Endothelial cell of umbilical vein (primary cell): ENCODE data around the gene COTL1. TPM values are rescaled to one million over a fixed set of nuclear protein-coding genes. Genes with fewer than 3 reads are reported as not detected.

Experiments
- BruUV-seq: library from RNA; stranded (reverse); fragments of 400-500 nt; replicated peaks from 2 replicates; lab custom pipeline; 2021; lab: Mats Ljungman, UMichigan
- CTCF ChIA-PET: fragments of 300-600, 350-600 bp; sonication (Branson Sonifier 250); formaldehyde crosslinking; loops from one replicate; lab custom pipeline; 2021; ENCODE audit warnings: antibody characterized with exemption, inconsistent platforms; lab: Charles Lee
- POLR2A ChIA-PET: fragments of 300-600, 350-600 bp; sonication (Branson Sonifier 250); formaldehyde crosslinking; loops from one replicate; lab custom pipeline; 2021; ENCODE audit warnings: antibody characterized with exemption, inconsistent platforms; lab: Charles Lee
- DNase-seq: peaks from one replicate; pipeline ENCODE4 v3.0.0-alpha.2; 2011; ENCODE audit warnings: low read depth, low spot score
- FAIRE-seq: peaks from 2 replicates; lab custom pipeline; 2011; peaks lifted over from hg19 to GRCh38; lab: Jason Lieb, UNC
- H2AFZ ChIP-seq: 2 replicates; pipeline ENCODE4 v1.6.0; 2012; ENCODE audit warnings: low read depth, low read length, control low read depth, inconsistent platforms
- H3K27ac ChIP-seq: 2 replicates; pipeline ENCODE4 v1.5.1; 2011; ENCODE audit warnings: low read depth, mild to moderate bottlenecking, control low read depth, low read length, moderate library complexity; ENCODE audit not compliant: insufficient read depth
- H3K27me3 ChIP-seq, 2 experiments: 2 replicates each; pipeline versions ENCODE4 v1.6.0 to v1.6.1; 2011; ENCODE audit warnings: low read length in 2 of 2, mixed read lengths in 1 of 2; ENCODE audit not compliant: control insufficient read depth in 2 of 2, insufficient read depth in 2 of 2
- H3K36me3 ChIP-seq, 2 experiments: 2 replicates in 1 of 2; 3 replicates in 1 of 2; pipeline ENCODE4 v1.5.1; 2011; ENCODE audit warnings: low read length in 2 of 2, mild to moderate bottlenecking in 1 of 2, moderate library complexity in 1 of 2; ENCODE audit not compliant: control insufficient read depth in 2 of 2, insufficient read depth in 2 of 2; ENCODE audit errors: extremely low read depth in 1 of 2
- H3K4me1 ChIP-seq: 3 replicates; pipeline ENCODE4 v1.5.1; 2011; ENCODE audit warnings: mild to moderate bottlenecking, low read length; ENCODE audit not compliant: control insufficient read depth, insufficient read depth; ENCODE audit errors: extremely low read depth
- H3K4me2 ChIP-seq: 2 replicates; pipeline ENCODE4 v1.6.1; 2011; ENCODE audit warnings: low read length, control low read depth, mixed read lengths; ENCODE audit not compliant: insufficient read depth
- H3K4me3 ChIP-seq, 3 experiments: fragments of 200-600 bp in 1 of 3; sonication (generic), shearing (Covaris generic) in 1 of 3; replicated peaks in 1 of 3; 2 replicates each; pipeline ENCODE4 v1.5.1; 2011 to 2016; ENCODE audit warnings: control low read depth in 3 of 3, low read length in 3 of 3, mild to moderate bottlenecking in 2 of 3, inconsistent platforms in 1 of 3, low read depth in 1 of 3, moderate library complexity in 1 of 3; ENCODE audit not compliant: insufficient read depth in 1 of 3
- H3K79me2 ChIP-seq: 2 replicates; pipeline ENCODE4 v1.6.0; 2012; ENCODE audit warnings: low read length, inconsistent platforms; ENCODE audit not compliant: control insufficient read depth, insufficient read depth
- H3K9ac ChIP-seq: replicated peaks from 2 replicates; pipeline ENCODE3; 2011; ENCODE audit warnings: low read length, control low read depth; ENCODE audit not compliant: insufficient read depth; ENCODE audit errors: extremely low read depth
- H3K9me1 ChIP-seq: replicated peaks from 3 replicates; pipeline ENCODE4 v1.6.0; 2011; ENCODE audit warnings: mild to moderate bottlenecking, low read length; ENCODE audit not compliant: control insufficient read depth, insufficient read depth; ENCODE audit errors: extremely low read depth
- H3K9me3 ChIP-seq: replicated peaks from 2 replicates; pipeline ENCODE4 v1.5.1; 2012; ENCODE audit warnings: low read length, inconsistent platforms; ENCODE audit not compliant: control insufficient read depth, insufficient read depth
- H4K20me1 ChIP-seq: replicated peaks from 2 replicates; pipeline ENCODE3; 2011; ENCODE audit warnings: mild to moderate bottlenecking, low read length; ENCODE audit not compliant: control insufficient read depth, insufficient read depth; ENCODE audit errors: extremely low read depth
- CTCF ChIP-seq, 2 donors: IDR thresholded peaks; 1 replicate in 1 of 2; 2 replicates in 1 of 2; pipeline ENCODE4 v1.5.1; 2011; ENCODE audit warnings: low read length in 2 of 2, mild to moderate bottlenecking in 2 of 2, moderate library complexity in 2 of 2, control low read depth in 1 of 2, inconsistent platforms in 1 of 2, low read depth in 1 of 2; ENCODE audit not compliant: insufficient read depth in 1 of 2; ENCODE audit errors: extremely low read depth in 1 of 2
- EZH2 ChIP-seq: IDR thresholded peaks from 2 replicates; pipeline ENCODE4 v1.6.1; 2012; ENCODE audit warnings: borderline replicate concordance, low read depth, mild to moderate bottlenecking, moderate library complexity, low read length, inconsistent platforms; ENCODE audit not compliant: severe bottlenecking
- FOS ChIP-seq: IDR thresholded peaks from 2 replicates; pipeline ENCODE4 v1.6.1; 2011; ENCODE audit warnings: mild to moderate bottlenecking, low read length, moderate library complexity, borderline replicate concordance; ENCODE audit not compliant: insufficient read depth
- MAX ChIP-seq: IDR thresholded peaks from 2 replicates; pipeline ENCODE4 v1.6.1; 2011; ENCODE audit not compliant: insufficient read depth, insufficient read length
- MYC ChIP-seq: IDR thresholded peaks from one replicate; pipeline ENCODE4 v1.6.1; 2011; ENCODE audit warnings: mild to moderate bottlenecking, low read depth, low read length
- POLR2A ChIP-seq: IDR thresholded peaks from 2 replicates; pipeline ENCODE4 v1.6.1; 2012; ENCODE audit warnings: low read depth, mild to moderate bottlenecking, control low read depth, low read length
- POLR2AphosphoS5 ChIP-seq: IDR thresholded peaks from 2 replicates; pipeline ENCODE4 v1.6.1; 2012; ENCODE audit warnings: low read depth, mild to moderate bottlenecking, control low read depth, low read length, moderate library complexity; ENCODE audit not compliant: insufficient read depth
- dilution Hi-C: fragments of 300-500 bp; cut with MboI; formaldehyde crosslinking; loops from one replicate; pipeline ENCODE4 v1.15.0; 2019; ENCODE audit warnings: low sequenced_read_pairs; ENCODE audit not compliant: extremely low pct_ligation_motif_present
- intact Hi-C: fragments of 100-400 bp; cut with micrococcal nuclease; formaldehyde crosslinking; loops from one replicate; pipeline ENCODE4 v1.10.0; 2022
- polyA plus RNA-seq, 4 experiments: library from polyadenylated mRNA; depleted of rRNA in 3 of 4; stranded (reverse) in 3 of 4; unstranded in 1 of 4; fragments of >200 nt; gene quantifications; 2 replicates each; pipeline versions ENCODE4 v1.2.1 to v1.2.3, GENCODE V29; 2011 to 2012; ENCODE audit warnings: missing spikeins in 1 of 4
- total RNA-seq: library from RNA; stranded (reverse); gene quantifications from 2 replicates; pipeline ENCODE4 v1.2.3, GENCODE V29; 2021

The COTL1 gene
- total and polyA plus RNA-seq, 2 donors (not counting 3 experiments of a cell fraction or from before 2014, with no cell fraction given): 90.0 to 200 TPM

GRCh38 chr16:84593825-84594724, 23.8 kb downstream of the COTL1 start:
- Histone ChIP-seq H3K9ac (no peak overlapping the region), H3K79me2 (peaks cover 70% of the 10 kb centered on the region), H3K27me3 (no peaks in the 10 kb centered on the region), H3K4me2 (no peak overlapping the region), H4K20me1 (no peaks in the 10 kb centered on the region), H3K4me3 (no peak overlapping the region), H2AFZ (no peak overlapping the region), H3K9me1 (no peaks in the 10 kb centered on the region), H3K36me3 (peaks cover 2 to 3% of the 10 kb centered on the region in 2 experiments), H3K4me1 (peaks cover 18% of the 10 kb centered on the region), H3K27ac (no peak overlapping the region), H3K9me3 (no peaks in the 10 kb centered on the region)
- no peak for DNase-seq
- no TSS peak for BruUV-seq
- no peak for FAIRE-seq
- intact Hi-C loops (no loop called here), dilution Hi-C loops (no loop called here)
- POLR2A ChIA-PET: no interaction called here
- CTCF ChIA-PET: no interaction called here
- TF ChIP-seq CTCF (IDR thresholded peaks at IDR 0.05; ENCODE audit: extremely low read depth in 1 of 2, insufficient read depth in 1 of 2, low read depth in 1 of 2, low read length in 2 of 2) (no peak), EZH2 (no peak)

- H3K9me1 ChIP-seq: no peaks in the 10 kb centered on the region
- no peak overlapping the region for H3K4me2 ChIP-seq
- CTCF ChIA-PET: interaction anchor here (1.1 kb wide), 1 partner anchor 30 kb away, joined by 3 read pairs; no protein-coding TSS in a partner anchor
- peaks cover 60% of the 10 kb centered on the region for H3K79me2 ChIP-seq
- H4K20me1 ChIP-seq: no peaks in the 10 kb centered on the region
- H3K9ac ChIP-seq: no peak overlapping the region
- H3K27ac ChIP-seq: no peak overlapping the region
- H3K4me3 ChIP-seq: no peak overlapping the region
- no peaks in the 10 kb centered on the region for H3K27me3 ChIP-seq
- POLR2A ChIA-PET: no interaction called here
- TF ChIP-seq MAX (no peak), POLR2AphosphoS5 (no peak), FOS (no peak), POLR2A (no peak), MYC (no peak)
- peaks cover 2 to 3% of the 10 kb centered on the region in 2 experiments for H3K36me3 ChIP-seq
- no peak overlapping the region for H2AFZ ChIP-seq
- no TSS peak for BruUV-seq
- no peak for FAIRE-seq
- dilution Hi-C loops (no loop called here), intact Hi-C loops (no loop called here)
- H3K9me3 ChIP-seq: no peaks in the 10 kb centered on the region
- peaks cover 9% of the 10 kb centered on the region for H3K4me1 ChIP-seq
- DNase-seq: no peak
Observed at GRCh38 chr16:84592718-84593117, 25.2 kb downstream of the COTL1 start.
